AG04450 (cell line): ENCODE data around the gene CCDC9B. TPM values are rescaled to one million over a fixed set of nuclear protein-coding genes. Genes with fewer than 3 reads are reported as not detected.

Experiments used
- CTCF ChIA-PET: fragments of 300-600, 350-600 bp; formaldehyde crosslinking; extraction: SDS; loops from one replicate; lab custom pipeline; 2022; ENCODE audit warnings: antibody characterized with exemption, inconsistent platforms; lab: Charles Lee
- POLR2A ChIA-PET: fragments of 350-600 bp; formaldehyde crosslinking; extraction: SDS; loops from one replicate; lab custom pipeline; 2021; ENCODE audit warnings: antibody characterized with exemption, inconsistent platforms; lab: Yijun Ruan, JAX
- DNase-seq: peaks from one replicate; pipeline ENCODE4 v3.0.0-alpha.2; 2011; ENCODE audit warnings: low read depth, low spot score
- H3K27ac ChIP-seq: one replicate; pipeline ENCODE4 v1.5.1; 2012; ENCODE audit warnings: low read depth, low read length, control low read depth
- H3K27me3 ChIP-seq: one replicate; pipeline ENCODE4 v1.6.0; 2012; ENCODE audit warnings: low read length; ENCODE audit not compliant: control insufficient read depth, insufficient read depth
- H3K4me3 ChIP-seq: 2 replicates; pipeline ENCODE4 v1.5.1; 2011; ENCODE audit warnings: mild to moderate bottlenecking, low read depth, low read length, control low read depth
- H3K9me3 ChIP-seq: 2 replicates; pipeline ENCODE4 v1.5.1; 2012; ENCODE audit warnings: low read length; ENCODE audit not compliant: control insufficient read depth, insufficient read depth
- CTCF ChIP-seq: IDR thresholded peaks from 2 replicates; pipeline ENCODE4 v1.5.1; 2011; ENCODE audit warnings: low read depth, low read length, control low read depth, inconsistent platforms
- polyA plus RNA-seq: library from polyadenylated mRNA; depleted of rRNA; stranded (reverse); fragments of >200 nt; gene quantifications from 2 replicates; pipeline ENCODE4 v1.2.3, GENCODE V29; 2011

CCDC9B gene
- polyA plus RNA-seq, 1 experiment = 5.5 TPM

- POLR2A ChIA-PET = interaction anchor here (0.6 to 1.7 kb wide), 4 partner anchors 11 to 272 kb away, joined by 3 to 8 read pairs (median 4); no protein-coding TSS in a partner anchor
- H3K27ac ChIP-seq = peak overlapping the region; percentile 74
- no peak for TF ChIP-seq CTCF
- CTCF ChIA-PET = interaction anchor here (1.5 to 1.9 kb wide), 2 partner anchors 11 to 35 kb away, joined by 5 to 11 read pairs; no protein-coding TSS in a partner anchor
- H3K27me3 ChIP-seq = no peaks in the 10 kb centered on the region
- no peaks in the 10 kb centered on the region; the same call in 1 of the 2 replicates for H3K9me3 ChIP-seq
- no peak for DNase-seq
- H3K4me3 ChIP-seq = no peak overlapping the region
These were observed 38.6 kb upstream of the CCDC9B start for GRCh38 chr15:40379374-40379773.

GRCh38 chr15:40377606-40378005 lies 36.9 kb upstream of the CCDC9B start:
- ChIA-PET CTCF (no interaction called here), POLR2A (interaction anchor here (0.7 kb wide), 1 partner anchor 28 kb away, joined by 6 read pairs; no protein-coding TSS in a partner anchor)
- Histone ChIP-seq H3K27ac (no peak overlapping the region), H3K27me3 (no peaks in the 10 kb centered on the region), H3K4me3 (no peak overlapping the region), H3K9me3 (no peaks in the 10 kb centered on the region)
- TF ChIP-seq CTCF = no peak
- no peak for DNase-seq

DNA sequence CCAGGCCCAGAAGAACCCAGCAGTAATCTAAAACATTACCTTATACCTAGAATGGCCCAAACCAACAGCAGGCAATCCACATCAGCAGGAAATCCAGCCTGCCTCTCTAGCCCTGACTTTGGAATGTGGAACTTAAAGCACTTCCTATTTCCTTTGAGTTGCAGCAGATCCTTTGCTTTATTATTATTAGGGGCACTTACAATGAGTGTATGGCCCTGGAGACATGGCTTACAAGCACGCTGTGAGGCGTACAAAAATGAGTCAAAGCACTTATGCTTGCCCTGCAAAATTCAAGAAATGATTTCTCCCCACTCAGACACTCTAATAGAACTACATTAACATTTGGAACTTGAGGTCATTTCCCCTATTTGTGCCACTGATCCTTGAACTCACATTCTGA lies 32.2 kb upstream of the CCDC9B start:
- Histone ChIP-seq H3K4me3 (no peak overlapping the region), H3K27ac (no peak overlapping the region), H3K9me3 (peaks cover 3% of the 10 kb centered on the region; the same call in 1 of the 2 replicates), H3K27me3 (no peaks in the 10 kb centered on the region)
- ChIA-PET POLR2A (no interaction called here), CTCF (no interaction called here)
- no peak for DNase-seq
- TF ChIP-seq CTCF = no peak

DNA sequence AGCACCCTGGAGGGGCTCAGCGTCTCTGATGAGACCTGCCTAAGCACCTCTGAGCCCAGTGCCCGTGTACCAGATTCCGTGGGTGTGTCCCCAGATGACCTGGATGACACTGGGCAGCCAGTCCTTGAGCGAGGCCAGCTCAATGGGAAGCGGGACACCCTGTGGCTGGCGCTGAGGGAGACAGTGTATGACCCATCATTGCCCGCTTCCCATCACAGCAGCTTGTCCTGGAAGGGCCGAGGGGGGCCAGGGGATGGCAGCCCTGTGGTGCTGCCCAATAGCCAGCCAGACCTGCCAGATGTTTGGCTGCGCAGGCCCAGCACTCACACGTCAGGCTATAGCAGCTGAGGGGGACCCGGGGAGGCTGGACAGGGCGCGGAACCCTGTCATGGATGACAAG lies 29.2 kb upstream of the CCDC9B start:
- ChIA-PET CTCF (interaction anchor here (3.3 kb wide), 1 partner anchor 26 kb away, joined by 16 read pairs; no protein-coding TSS in a partner anchor), POLR2A (no interaction called here)
- Histone ChIP-seq H3K27ac (no peak overlapping the region), H3K9me3 (peaks cover 3% of the 10 kb centered on the region; the same call in 1 of the 2 replicates), H3K4me3 (no peak overlapping the region), H3K27me3 (peaks cover 16% of the 10 kb centered on the region)
- no peak for TF ChIP-seq CTCF
- DNase-seq = no peak

DNA sequence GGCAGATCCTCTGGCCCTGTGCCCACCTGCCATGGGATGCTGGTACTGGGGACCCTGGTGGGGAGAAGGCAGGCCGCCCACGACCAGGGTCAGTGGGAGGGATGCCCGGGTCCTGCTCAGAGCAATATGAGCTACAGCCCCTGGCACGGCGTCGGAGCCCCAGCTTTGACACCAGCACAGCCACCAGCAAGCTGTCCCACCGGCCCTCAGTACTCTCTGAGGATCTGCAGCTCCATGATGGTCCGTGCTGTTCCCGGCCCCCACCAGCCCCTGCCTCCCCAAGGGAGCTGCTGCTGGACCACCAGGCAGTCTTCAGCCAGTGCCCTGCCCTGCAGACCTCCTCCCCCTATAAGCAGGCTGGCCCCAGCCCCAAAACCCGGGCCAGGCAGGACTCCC lies 28.7 kb upstream of the CCDC9B start:
- ChIA-PET CTCF (interaction anchor here (1.2 to 3.3 kb wide), 6 partner anchors 10 to 71 kb away, joined by 3 to 16 read pairs (median 7); partner anchors contain the start of gene DISP2), POLR2A (interaction anchor here (0.8 to 1.4 kb wide), 2 partner anchors 10 to 38 kb away, joined by 3 to 5 read pairs; no protein-coding TSS in a partner anchor)

More for the DNA sequence above, 28.7 kb upstream of the CCDC9B start:
- Histone ChIP-seq H3K9me3 (peaks cover 3% of the 10 kb centered on the region; the same call in 1 of the 2 replicates), H3K27ac (no peak overlapping the region), H3K4me3 (no peak overlapping the region), H3K27me3 (peaks cover 16% of the 10 kb centered on the region)
- TF ChIP-seq CTCF = no peak
- no peak for DNase-seq
